Measurements from ENCODE around the gene SPEN.
A peak's percentile ranks its signal among the peaks of the same experiment; 100 is the strongest.
"Not testable (repeated sequence)": the region's sequence is repeated elsewhere in the genome, so short reads cannot be mapped to it uniquely, and the experiment has no call there.

Gene SPEN

GRCh38 chr1:15963968-15964648, 116.6 kb downstream of the SPEN start:
- Histone ChIP-seq H3K36me3 (ENCODE audit: insufficient read depth, low read length) (peaks cover 6% of the 10 kb centered on the region; the same call in 1 of the 2 replicates), H3K4me1 (ENCODE audit: insufficient read depth, low read length) (peaks cover 7% of the 10 kb centered on the region), H3K9ac (ENCODE audit: low read depth, low read length) (no peak overlapping the region), H3K9me3 (ENCODE audit: control insufficient read depth, insufficient read depth, low read length) (peaks cover 4% of the 10 kb centered on the region)

DNA sequence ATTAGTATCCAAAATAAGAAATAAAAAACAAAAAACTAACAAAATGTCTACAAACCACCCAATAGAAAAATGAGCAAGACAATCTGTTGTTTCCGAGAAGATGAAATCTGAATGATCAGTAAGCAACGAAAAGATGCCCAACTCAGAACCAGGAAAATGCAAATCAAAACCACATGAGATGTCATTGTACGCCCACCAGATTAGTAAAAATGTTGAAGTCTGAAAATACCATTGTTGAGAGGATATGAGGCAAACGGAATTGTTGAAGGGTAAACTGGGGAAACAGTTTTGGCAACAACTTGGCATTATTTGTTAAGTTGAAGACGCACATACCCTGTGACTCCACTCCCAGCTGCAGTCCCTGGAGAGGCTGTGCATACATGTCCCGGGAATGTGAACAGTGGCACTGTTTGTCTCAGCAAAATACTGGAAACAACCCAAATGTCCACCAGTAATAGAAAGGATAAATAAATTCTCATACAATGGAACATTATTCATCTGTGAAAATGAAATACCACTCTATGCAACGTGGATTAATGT, 117.8 kb downstream of the SPEN start:
- Histone ChIP-seq H3K9me3 (ENCODE audit: control insufficient read depth, insufficient read depth, low read length) (peaks cover 6% of the 10 kb centered on the region), H3K36me3 (ENCODE audit: insufficient read depth, low read length) (peaks cover 6% of the 10 kb centered on the region; the same call in 1 of the 2 replicates), H3K4me1 (ENCODE audit: insufficient read depth, low read length) (peaks cover 7% of the 10 kb centered on the region), H3K9ac (ENCODE audit: low read depth, low read length) (no peak overlapping the region)

DNA sequence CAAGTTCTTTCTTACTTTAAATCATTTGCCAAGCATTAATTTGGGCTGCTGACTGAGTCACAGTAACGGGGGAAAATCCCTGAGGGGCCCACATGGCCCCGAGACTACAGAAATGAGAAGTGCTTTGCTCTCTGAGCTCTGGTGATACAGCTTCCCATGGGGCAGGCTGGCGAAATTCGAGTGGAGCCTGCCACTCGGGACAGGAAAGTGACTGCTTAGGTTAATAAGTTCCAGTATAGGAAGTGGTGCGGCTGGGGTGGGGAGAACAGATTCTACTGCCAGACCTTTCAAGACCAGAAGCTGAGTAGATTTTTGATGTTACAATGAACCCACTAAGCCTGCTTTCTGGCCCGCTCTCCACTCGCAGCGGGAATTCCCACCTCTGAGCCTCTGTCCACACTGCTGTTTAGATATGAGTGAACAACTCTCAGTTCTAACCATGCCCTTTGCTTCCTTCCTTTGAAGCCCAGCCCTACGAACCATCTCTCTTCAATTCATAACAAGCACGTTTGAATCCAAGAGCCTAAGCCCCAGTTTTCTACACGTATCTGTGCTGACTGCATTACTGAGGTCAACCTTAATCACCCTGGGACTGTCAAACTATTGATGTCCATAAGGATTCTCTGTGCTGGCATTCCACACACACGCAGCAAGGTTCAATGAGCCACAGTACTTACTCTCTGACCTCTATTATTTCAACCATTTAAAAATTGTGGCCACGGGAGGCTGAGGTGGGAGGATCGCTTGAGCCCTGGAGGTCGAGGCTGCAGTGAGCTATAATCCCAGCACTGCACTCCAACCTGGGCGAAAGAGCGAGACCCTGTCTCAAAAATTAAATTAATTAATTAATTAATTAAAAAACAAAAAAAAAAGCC, 118.8 kb downstream of the SPEN start:
- peaks cover 4% of the 10 kb centered on the region for H3K4me1 ChIP-seq (ENCODE audit: insufficient read depth, low read length)
- peaks cover 6% of the 10 kb centered on the region; the same call in 1 of the 2 replicates for H3K36me3 ChIP-seq (ENCODE audit: insufficient read depth, low read length)
- H3K9me3 ChIP-seq (ENCODE audit: control insufficient read depth, insufficient read depth, low read length): peaks cover 6% of the 10 kb centered on the region
- no peak overlapping the region for H3K9ac ChIP-seq (ENCODE audit: low read depth, low read length)

DNA sequence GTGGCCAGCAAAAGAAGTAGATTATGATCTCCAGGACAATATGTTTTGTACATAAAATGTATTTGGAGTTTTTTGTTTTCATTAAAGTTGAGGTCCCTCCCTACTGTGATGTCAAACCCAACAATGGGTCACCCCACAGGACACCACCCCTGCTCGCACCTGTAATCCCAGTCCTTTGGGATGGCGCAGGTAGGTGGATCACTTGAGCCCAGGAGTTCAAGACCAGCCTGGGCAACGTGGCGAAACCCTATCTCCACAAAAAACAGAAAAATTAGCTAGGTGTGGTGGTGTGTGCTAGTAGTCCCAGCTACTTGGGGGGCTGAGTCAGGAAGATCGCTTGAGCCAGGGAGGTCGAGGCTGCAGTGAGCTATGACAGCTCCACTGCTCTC, 119.4 kb downstream of the SPEN start:
- peaks cover 6% of the 10 kb centered on the region for H3K9me3 ChIP-seq (ENCODE audit: control insufficient read depth, insufficient read depth, low read length)
- H3K36me3 ChIP-seq (ENCODE audit: insufficient read depth, low read length): peaks cover 6% of the 10 kb centered on the region; the same call in 1 of the 2 replicates
- no peak overlapping the region for H3K9ac ChIP-seq (ENCODE audit: low read depth, low read length)
- no peaks in the 10 kb centered on the region; the same call in 1 of the 2 replicates for H3K4me1 ChIP-seq (ENCODE audit: insufficient read depth, low read length)

DNA sequence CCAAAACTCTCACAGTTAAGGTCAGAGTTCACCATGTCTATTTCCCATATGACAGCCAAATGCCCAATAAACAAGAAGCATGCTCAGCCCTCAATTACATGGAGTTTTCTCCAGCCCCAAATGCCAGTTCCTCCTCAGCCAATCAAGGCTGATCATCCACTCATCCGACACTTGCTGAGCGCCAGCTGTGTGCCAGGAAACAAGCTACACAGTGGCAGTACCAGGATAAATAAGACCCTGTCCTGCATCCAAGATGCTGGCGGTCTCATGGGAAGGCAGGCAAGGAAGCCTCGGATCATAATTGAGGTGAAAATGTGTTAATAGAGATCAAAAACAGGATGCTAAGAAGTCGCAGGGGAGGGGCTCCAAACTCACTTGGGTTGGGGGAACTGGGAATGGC, 120.7 kb downstream of the SPEN start:
- H3K36me3 ChIP-seq (ENCODE audit: insufficient read depth, low read length): peaks cover 6% of the 10 kb centered on the region; the same call in 1 of the 2 replicates
- no peaks in the 10 kb centered on the region for H3K4me1 ChIP-seq (ENCODE audit: insufficient read depth, low read length)
- H3K9ac ChIP-seq (ENCODE audit: low read depth, low read length): no peak overlapping the region
- H3K9me3 ChIP-seq (ENCODE audit: control insufficient read depth, insufficient read depth, low read length): peaks cover 6% of the 10 kb centered on the region

- Histone ChIP-seq H3K9ac (ENCODE audit: low read depth, low read length) (no peak overlapping the region), H3K4me1 (ENCODE audit: insufficient read depth, low read length) (no peaks in the 10 kb centered on the region), H3K36me3 (ENCODE audit: insufficient read depth, low read length) (peaks cover 6% of the 10 kb centered on the region; the same call in 1 of the 2 replicates), H3K9me3 (ENCODE audit: control insufficient read depth, insufficient read depth, low read length) (peaks cover 6% of the 10 kb centered on the region)
Observed at GRCh38 chr1:15969321-15969880, 121.9 kb downstream of the SPEN start.

- Histone ChIP-seq H3K36me3 (ENCODE audit: insufficient read depth, low read length) (peaks cover 6% of the 10 kb centered on the region; the same call in 1 of the 2 replicates), H3K4me1 (ENCODE audit: insufficient read depth, low read length) (0 out of 2 replicates have a peak, but pooled peaks cover 4% of the 10 kb centered on the region)
Observed at GRCh38 chr1:15970911-15971310, 123.4 kb downstream of the SPEN start.

GRCh38 chr1:15972409-15972808, 124.9 kb downstream of the SPEN start:
- no peak overlapping the region for H3K9ac ChIP-seq (ENCODE audit: low read depth, low read length)
- peaks cover 6% of the 10 kb centered on the region for H3K9me3 ChIP-seq (ENCODE audit: control insufficient read depth, insufficient read depth, low read length)
- H3K4me1 ChIP-seq (ENCODE audit: insufficient read depth, low read length): 0 out of 2 replicates have a peak, but pooled peaks cover 4% of the 10 kb centered on the region
- peaks cover 6% of the 10 kb centered on the region; the same call in 1 of the 2 replicates for H3K36me3 ChIP-seq (ENCODE audit: insufficient read depth, low read length)

More at GRCh38 chr1:15970911-15971310, 123.4 kb downstream of the SPEN start:
- Histone ChIP-seq H3K9ac (ENCODE audit: low read depth, low read length) (no peak overlapping the region), H3K9me3 (ENCODE audit: control insufficient read depth, insufficient read depth, low read length) (peaks cover 6% of the 10 kb centered on the region)

DNA sequence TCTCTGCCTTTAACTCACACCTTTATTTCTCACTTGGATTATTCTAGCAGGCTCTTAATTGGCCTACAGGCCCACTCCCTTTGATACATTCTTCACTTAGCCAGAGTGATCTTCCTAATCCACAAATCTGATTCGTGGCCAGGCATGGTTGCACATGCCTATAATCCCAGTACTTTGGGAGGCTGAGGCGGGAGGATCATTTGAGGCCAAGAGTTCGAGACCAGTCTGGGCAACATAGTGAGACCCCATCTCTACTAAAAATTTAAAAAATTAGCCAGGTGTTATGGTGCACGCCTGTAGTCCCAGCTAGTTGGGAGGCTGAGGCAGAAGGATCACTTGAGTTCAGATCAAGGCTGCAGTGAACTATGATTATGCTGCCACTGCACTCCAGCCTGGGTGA, 126.3 kb downstream of the SPEN start:
- 0 out of 2 replicates have a peak, but pooled peaks cover 2% of the 10 kb centered on the region for H3K36me3 ChIP-seq (ENCODE audit: insufficient read depth, low read length)
- H3K4me1 ChIP-seq (ENCODE audit: insufficient read depth, low read length): 0 out of 2 replicates have a peak, but pooled peaks cover 4% of the 10 kb centered on the region
- H3K9me3 ChIP-seq (ENCODE audit: control insufficient read depth, insufficient read depth, low read length): peaks cover 5% of the 10 kb centered on the region
- no peak overlapping the region for H3K9ac ChIP-seq (ENCODE audit: low read depth, low read length)

DNA sequence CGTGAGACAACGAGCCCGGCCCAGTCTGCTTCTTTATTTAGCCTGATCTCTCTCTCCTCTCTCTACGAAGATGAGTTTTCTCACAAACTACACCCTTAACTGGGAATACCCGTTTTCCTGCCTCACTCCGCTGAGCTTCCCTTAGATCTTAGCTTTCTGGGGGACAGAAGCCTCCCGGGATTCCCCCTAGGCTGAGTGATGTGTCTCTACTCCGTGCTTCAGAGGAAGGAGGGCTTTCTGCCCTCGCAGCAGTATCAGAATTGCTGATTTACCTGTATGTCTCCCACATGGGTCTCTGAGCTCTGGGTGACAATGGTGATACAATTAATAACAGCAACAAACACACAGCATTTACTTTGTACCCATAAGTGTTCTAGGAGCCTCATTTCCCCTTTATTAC, 127.3 kb downstream of the SPEN start:
- H3K36me3 ChIP-seq (ENCODE audit: insufficient read depth, low read length): no peaks in the 10 kb centered on the region
- H3K4me1 ChIP-seq (ENCODE audit: insufficient read depth, low read length): 0 out of 2 replicates have a peak, but pooled peaks cover 4% of the 10 kb centered on the region
- H3K9me3 ChIP-seq (ENCODE audit: control insufficient read depth, insufficient read depth, low read length): no peaks in the 10 kb centered on the region
- H3K9ac ChIP-seq (ENCODE audit: low read depth, low read length): peak overlapping the region; percentile 66

GRCh38 chr1:15975358-15975804, 127.9 kb downstream of the SPEN start:
- Histone ChIP-seq H3K4me1 (ENCODE audit: insufficient read depth, low read length) (0 out of 2 replicates have a peak, but pooled peaks cover 4% of the 10 kb centered on the region), H3K36me3 (ENCODE audit: insufficient read depth, low read length) (no peaks in the 10 kb centered on the region), H3K9ac (ENCODE audit: low read depth, low read length) (peak overlapping the region; percentile 66), H3K9me3 (ENCODE audit: control insufficient read depth, insufficient read depth, low read length) (no peaks in the 10 kb centered on the region)

- peak within 1 kb of the TSS; percentile 66 for H3K9ac ChIP-seq (ENCODE audit: low read depth, low read length)
- no peaks in the 10 kb centered on the region for H3K36me3 ChIP-seq (ENCODE audit: insufficient read depth, low read length)
- H3K9me3 ChIP-seq (ENCODE audit: control insufficient read depth, insufficient read depth, low read length): no peaks in the 10 kb centered on the region
Observed at GRCh38 chr1:15975805-15976680, 128.5 kb downstream of the SPEN start, which contains the start of gene ZBTB17. Gene ZBTB17, minus strand, starts transcription at chr1:15976101. Its CDS starts 27,606 bp downstream, at chr1:15948495.

DNA sequence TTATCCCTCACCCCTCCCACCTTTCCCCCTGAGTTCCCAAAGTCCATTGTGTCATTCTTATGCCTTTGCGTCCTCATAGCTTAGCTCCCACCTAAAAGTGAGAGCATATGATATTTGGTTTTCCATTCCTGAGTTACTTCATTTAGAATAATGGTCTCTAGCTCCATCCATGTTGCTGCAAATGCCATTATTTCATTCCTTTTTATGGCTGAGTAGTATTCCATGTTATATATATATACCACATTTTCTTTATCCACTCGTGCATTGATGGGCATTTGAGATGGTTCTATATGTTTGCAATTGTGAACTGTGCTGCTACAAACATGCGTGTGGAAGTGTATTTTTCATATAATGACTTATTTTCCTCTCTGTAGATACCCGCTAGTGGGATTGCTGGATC, 130.4 kb downstream of the SPEN start:
- H3K4me1 ChIP-seq (ENCODE audit: insufficient read depth, low read length); H3K36me3 ChIP-seq (ENCODE audit: insufficient read depth, low read length); H3K9ac ChIP-seq (ENCODE audit: low read depth, low read length); H3K9me3 ChIP-seq (ENCODE audit: control insufficient read depth, insufficient read depth, low read length): not testable (repeated sequence)

More at GRCh38 chr1:15975805-15976680, 128.5 kb downstream of the SPEN start, which contains the start of gene ZBTB17:
- H3K4me1 ChIP-seq (ENCODE audit: insufficient read depth, low read length): 0 out of 2 replicates have a peak, but pooled peaks cover 4% of the 10 kb centered on the region
